ENCODE results near the gene ADAMTS15. TPM values are rescaled to one million over a fixed set of nuclear protein-coding genes. Genes with fewer than 3 reads are reported as not detected.

Gene ADAMTS15
- total and polyA plus RNA-seq, 9 donors = 0.95 to 7.2 (median 2.7) TPM

DNA sequence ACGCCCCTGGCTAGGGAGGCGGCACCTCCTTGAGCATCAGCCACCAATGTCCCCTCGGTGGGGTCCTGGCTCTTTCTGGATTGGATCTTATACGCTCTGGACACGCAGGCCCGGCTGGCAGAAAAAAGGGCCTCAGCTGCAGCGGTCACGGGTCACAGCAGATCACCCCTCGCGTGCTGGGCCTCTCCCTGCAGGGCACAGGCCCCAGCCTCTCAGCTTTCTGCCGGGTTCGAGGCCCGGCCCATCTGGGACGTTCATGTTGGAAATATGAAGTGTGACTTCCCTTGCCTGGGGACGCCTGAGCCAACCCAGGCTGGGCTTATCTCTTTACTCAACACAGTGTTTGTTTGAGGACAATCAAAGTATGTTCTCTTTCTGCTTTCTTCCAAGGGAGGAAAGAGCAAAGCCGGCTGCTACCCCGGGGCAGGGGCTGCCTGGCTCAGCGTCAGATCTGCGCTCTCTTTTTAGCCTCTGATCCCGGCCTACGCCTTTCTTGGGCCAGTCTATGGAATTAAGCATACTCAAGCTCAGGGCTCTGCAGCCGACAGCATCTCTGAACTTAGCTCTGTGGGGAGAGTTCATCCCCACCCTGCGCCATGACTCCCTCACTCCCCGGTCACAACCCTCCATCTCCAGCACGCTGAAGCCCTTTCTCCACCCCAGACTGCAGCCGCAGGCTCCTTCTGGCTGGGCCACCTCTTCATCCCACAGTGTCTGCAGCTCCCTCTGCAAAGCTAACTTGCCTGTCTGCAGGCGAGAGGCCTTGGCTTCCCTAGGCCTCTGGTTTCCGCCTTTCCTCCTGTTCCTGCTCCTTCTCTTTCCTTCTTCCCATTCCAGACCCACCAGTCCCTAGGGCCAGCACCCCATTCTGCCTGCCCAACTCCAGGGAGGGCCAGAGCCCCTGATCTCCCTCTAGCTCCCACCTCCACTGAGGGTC lies 38.8 kb downstream of the ADAMTS15 start:
- Histone ChIP-seq H3K27ac (no peak overlapping the region), H3K9me3 (no peaks in the 10 kb centered on the region), H3K27me3 (no peaks in the 10 kb centered on the region), H3K36me3 (no peaks in the 10 kb centered on the region), H3K4me3 (no peak overlapping the region), H3K4me1 (ENCODE audit: insufficient read depth) (peaks cover 3% of the 10 kb centered on the region)
- TF ChIP-seq, protein P1, sequence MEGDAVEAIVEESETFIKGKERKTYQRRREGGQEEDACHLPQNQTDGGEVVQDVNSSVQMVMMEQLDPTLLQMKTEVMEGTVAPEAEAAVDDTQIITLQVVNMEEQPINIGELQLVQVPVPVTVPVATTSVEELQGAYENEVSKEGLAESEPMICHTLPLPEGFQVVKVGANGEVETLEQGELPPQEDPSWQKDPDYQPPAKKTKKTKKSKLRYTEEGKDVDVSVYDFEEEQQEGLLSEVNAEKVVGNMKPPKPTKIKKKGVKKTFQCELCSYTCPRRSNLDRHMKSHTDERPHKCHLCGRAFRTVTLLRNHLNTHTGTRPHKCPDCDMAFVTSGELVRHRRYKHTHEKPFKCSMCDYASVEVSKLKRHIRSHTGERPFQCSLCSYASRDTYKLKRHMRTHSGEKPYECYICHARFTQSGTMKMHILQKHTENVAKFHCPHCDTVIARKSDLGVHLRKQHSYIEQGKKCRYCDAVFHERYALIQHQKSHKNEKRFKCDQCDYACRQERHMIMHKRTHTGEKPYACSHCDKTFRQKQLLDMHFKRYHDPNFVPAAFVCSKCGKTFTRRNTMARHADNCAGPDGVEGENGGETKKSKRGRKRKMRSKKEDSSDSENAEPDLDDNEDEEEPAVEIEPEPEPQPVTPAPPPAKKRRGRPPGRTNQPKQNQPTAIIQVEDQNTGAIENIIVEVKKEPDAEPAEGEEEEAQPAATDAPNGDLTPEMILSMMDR (IDR thresholded peaks at IDR 0.05) = no peak
- TF ChIP-seq EP300 (IDR thresholded peaks at IDR 0.05) = no peak
- TF ChIP-seq POLR2A (IDR thresholded peaks at IDR 0.05) = no peak
- 85 to 95% (median 93%) methylated on average over 28 of the region's 28 CpGs for WGBS, 3 donors
- intact Hi-C loops (cut with DNase I) = no loop called here
- DNase-seq = no peak

GRCh38 chr11:130487924-130488815 lies 39.7 kb downstream of the ADAMTS15 start:
- TF ChIP-seq EP300 (IDR thresholded peaks at IDR 0.05) (no peak), POLR2A (IDR thresholded peaks at IDR 0.05) (no peak)
- TF ChIP-seq, protein P1 (IDR thresholded peaks at IDR 0.05) = no peak
- Histone ChIP-seq H3K4me1 (ENCODE audit: insufficient read depth) (peaks cover 3% of the 10 kb centered on the region), H3K9me3 (no peaks in the 10 kb centered on the region), H3K27ac (no peak overlapping the region), H3K4me3 (no peak overlapping the region), H3K27me3 (no peaks in the 10 kb centered on the region), H3K36me3 (no peaks in the 10 kb centered on the region)
- WGBS, 3 donors = 77 to 80% (median 78%) methylated on average over 13 of the region's 13 CpGs
- intact Hi-C loops (cut with DNase I) = no loop called here
- no peak for DNase-seq

DNA sequence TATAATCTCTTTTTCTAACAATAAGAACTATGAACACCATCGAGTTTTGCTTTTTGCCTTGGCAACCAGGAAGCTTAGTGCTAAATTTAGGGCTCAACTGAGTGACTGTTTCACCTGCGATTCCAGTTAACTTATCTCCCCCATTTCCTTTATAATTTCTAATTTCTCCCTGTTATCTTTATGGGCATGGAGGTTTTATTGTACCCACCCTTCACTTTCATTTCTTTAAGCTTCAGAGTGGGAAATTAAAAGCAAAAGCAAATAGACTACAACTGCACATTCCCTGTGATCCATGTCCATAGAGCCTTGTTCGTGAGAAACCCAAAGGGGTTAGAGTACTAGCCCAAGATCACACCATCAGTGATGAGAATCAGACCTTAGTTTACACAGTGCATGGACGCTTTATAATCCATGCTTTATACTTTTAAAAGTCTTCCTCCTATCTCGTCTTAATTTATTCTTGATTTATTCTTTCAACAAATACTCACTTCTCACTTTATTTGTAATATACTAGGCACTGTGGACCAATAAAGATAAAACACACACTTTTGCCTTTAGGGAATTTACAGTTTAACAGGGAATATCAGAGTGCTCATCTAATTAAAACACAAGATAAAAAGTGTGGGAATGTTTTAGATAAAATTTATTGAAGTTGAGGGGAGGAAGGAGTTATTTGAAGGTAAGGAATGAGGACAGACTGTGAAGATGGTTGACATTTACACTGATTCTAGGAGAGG lies 40.6 kb downstream of the ADAMTS15 start:
- 76 to 80% (median 79%) methylated on average over 5 of the region's 5 CpGs for WGBS, 3 donors
- Histone ChIP-seq H3K27ac (no peak overlapping the region), H3K4me3 (no peak overlapping the region), H3K9me3 (no peaks in the 10 kb centered on the region), H3K27me3 (no peaks in the 10 kb centered on the region), H3K36me3 (no peaks in the 10 kb centered on the region), H3K4me1 (ENCODE audit: insufficient read depth) (peaks cover 3% of the 10 kb centered on the region)
- TF ChIP-seq, protein P1 (IDR thresholded peaks at IDR 0.05) = no peak
- TF ChIP-seq EP300 (IDR thresholded peaks at IDR 0.05) = no peak
- TF ChIP-seq POLR2A (IDR thresholded peaks at IDR 0.05) = no peak
- no peak for DNase-seq
- intact Hi-C loops (cut with DNase I) = no loop called here

DNA sequence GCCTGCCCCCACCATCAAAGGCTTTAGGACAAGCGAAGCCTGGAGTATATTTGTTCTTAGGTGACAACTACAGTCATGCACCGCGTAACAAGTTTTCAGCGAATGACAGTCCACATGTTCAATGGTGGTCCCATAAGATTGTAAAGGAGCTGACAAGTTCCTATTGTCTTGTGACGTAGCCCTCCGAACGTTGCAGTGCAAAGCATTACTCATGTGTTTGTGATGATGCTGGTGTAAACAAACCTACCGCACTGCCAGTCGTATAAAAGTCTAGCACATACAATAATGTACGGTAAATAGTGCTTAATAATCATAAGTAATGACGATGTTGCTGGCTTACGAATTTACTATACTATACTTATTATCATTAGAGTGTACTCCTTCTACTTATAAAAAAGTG lies 41.3 kb downstream of the ADAMTS15 start:
- Histone ChIP-seq H3K36me3 (no peaks in the 10 kb centered on the region), H3K9me3 (no peaks in the 10 kb centered on the region), H3K4me1 (ENCODE audit: insufficient read depth) (peaks cover 3% of the 10 kb centered on the region), H3K27ac (no peak overlapping the region), H3K27me3 (no peaks in the 10 kb centered on the region), H3K4me3 (no peak overlapping the region)
- intact Hi-C loops (cut with DNase I) = no loop called here
- no peak for DNase-seq
- TF ChIP-seq EP300 (IDR thresholded peaks at IDR 0.05) (no peak), POLR2A (IDR thresholded peaks at IDR 0.05) (no peak)
- TF ChIP-seq, protein P1 (IDR thresholded peaks at IDR 0.05) = no peak
- WGBS, 3 donors = 89 to 91% (median 89%) methylated on average over 12 of the region's 12 CpGs
